ENCODE data around the gene ZNF440. TPM values are rescaled to one million over a fixed set of nuclear protein-coding genes. Genes with fewer than 3 reads are reported as not detected.
A peak's percentile ranks its signal among the peaks of the same experiment; 100 is the strongest.

ZNF440 gene
- total and polyA plus RNA-seq, 10 of the 15 experiments (the other 5 are each of a cell fraction or from before 2014, with no cell fraction given), result 1.3 to 8.9 (median 3.8) TPM

GRCh38 chr19:11881151-11881800 is 67.2 kb downstream of the ZNF440 start:
- RAD21 ChIA-PET (ENCODE audit: unreplicated experiment), result interaction anchor here (1.0 kb wide), 1 partner anchor 108 kb away, joined by 4 read pairs; no protein-coding TSS in a partner anchor
- no peaks in the 10 kb centered on the region for H3K4me1 ChIP-seq (ENCODE audit: control insufficient read depth, insufficient read depth, low read length)
- 34% methylated on average over 10 of the region's 10 CpGs for WGBS (ENCODE audit: insufficient coverage, insufficient replicate concordance, low lambda C conversion rate, missing lambda C conversion rate)
- no peaks in the 10 kb centered on the region for H3K36me3 ChIP-seq (ENCODE audit: control insufficient read depth in 2 of 2, insufficient read depth in 2 of 2, low read length in 1 of 2)
- DNase-seq (ENCODE audit: low read depth, low spot score) (peak; percentile 17), FAIRE-seq (no peak), ATAC-seq (peak; percentile 48; the same call in 2 of the 3 replicates)
- H3K4me3 ChIP-seq, result no peak overlapping the region
- H2AFZ ChIP-seq (ENCODE audit: control insufficient read depth, low read depth, low read length), result no peak overlapping the region
- no peak overlapping the region for H3K27ac ChIP-seq (ENCODE audit: control insufficient read depth, insufficient read depth)
- H3K9ac ChIP-seq (ENCODE audit: control insufficient read depth, insufficient read depth, low read length), result no peak overlapping the region
- no peaks in the 10 kb centered on the region for H4K20me1 ChIP-seq (ENCODE audit: control insufficient read depth, insufficient read depth)
- CTCF ChIA-PET, result interaction anchor here (0.8 to 3.0 kb wide), 8 partner anchors 42 to 260 kb away, joined by 3 to 19 read pairs (median 4); partner anchors contain the start of genes ZNF491 and ZNF700
- no peaks in the 10 kb centered on the region for H3K79me2 ChIP-seq (ENCODE audit: control insufficient read depth, insufficient read depth, low read length)
- peaks cover 2% of the 10 kb centered on the region; the same call in 2 of the 3 replicates for H3K9me3 ChIP-seq (replicated peaks; ENCODE audit: control insufficient read depth, insufficient read depth, low read length)
- SMC1A ChIA-PET (ENCODE audit: uncharacterized antibody, unreplicated experiment), result interaction anchor here (1.3 kb wide), 1 partner anchor 108 kb away, joined by 3 read pairs; no protein-coding TSS in a partner anchor
- no peak overlapping the region for H3K4me2 ChIP-seq (ENCODE audit: control insufficient read depth, insufficient read depth)
- in situ Hi-C loops (cut with MboI) (no loop called here), intact Hi-C loops (cut with micrococcal nuclease; ENCODE audit: unreplicated experiment) (loop anchor here (1.0 kb wide), 1 partner anchor 260 kb away; no protein-coding TSS in a partner anchor)
- H3K27me3 ChIP-seq (replicated peaks in 1 of 2; ENCODE audit: control insufficient read depth in 2 of 2, insufficient read depth in 2 of 2, low read length in 1 of 2), result no peaks in the 10 kb centered on the region
- POLR2A ChIA-PET, result no interaction called here
- no TSS peak for BruUV-seq (replicated peaks)
- TF ChIP-seq SIN3A (IDR thresholded peaks at IDR 0.05; ENCODE audit: low read depth, low read length) (no peak), CTCF (IDR thresholded peaks at IDR 0.05 in 2 of 3, conservative IDR thresholded peaks at IDR 0.05 in 1 of 3; ENCODE audit: control insufficient read depth in 2 of 3, extremely low read depth in 1 of 3, insufficient read depth in 1 of 3, low read depth in 3 of 3, low read length in 3 of 3) (peak; percentile 49 to 68 (median 58)), SUZ12 (IDR thresholded peaks at IDR 0.05; ENCODE audit: unreplicated experiment) (no peak), ZNF384 (IDR thresholded peaks at IDR 0.05; ENCODE audit: borderline replicate concordance, low read depth, low read length) (no peak), SMC3 (IDR thresholded peaks at IDR 0.05; ENCODE audit: borderline replicate concordance, low read length) (peak; percentile 54; the same call in 1 of the 2 replicates), RAD21 (IDR thresholded peaks at IDR 0.05; ENCODE audit: insufficient read depth, low read depth, low read length) (peak; percentile 45)
